OCI-LY3 (cell line): Measurements from ENCODE around the gene EIPR1.

ENCODE experiments used
- H2AFZ ChIP-seq: fragments of 200-600, 300-600 bp; shearing (Covaris generic); 2 replicates; pipeline ENCODE4 v1.6.0; 2014; ENCODE audit warnings: antibody characterized with exemption, low read depth, low read length
- H3K27ac ChIP-seq: fragments of 200-600, 300-600 bp; sonication (generic); 2 replicates; pipeline ENCODE4 v1.5.1; 2014; ENCODE audit warnings: mild to moderate bottlenecking, low read length, moderate library complexity, mixed read lengths
- H3K27me3 ChIP-seq: fragments of 200-600, 300-600 bp; sonication (generic); 2 replicates; pipeline ENCODE4 v1.6.1; 2014; ENCODE audit warnings: low read depth, low read length, mixed read lengths
- H3K36me3 ChIP-seq: fragments of 200-600, 300-600 bp; sonication (generic); replicated peaks from 2 replicates; pipeline ENCODE3; 2014; ENCODE audit warnings: low read depth, low read length, mixed read lengths
- H3K4me1 ChIP-seq: fragments of 300-600, 200-600 bp; sonication (generic); 2 replicates; pipeline ENCODE4 v1.6.1; 2014; ENCODE audit warnings: low read length, mixed read lengths
- H3K4me2 ChIP-seq: fragments of 200-600, 300-600 bp; sonication (generic); 2 replicates; pipeline ENCODE4 v1.6.1; 2014; ENCODE audit warnings: low read length, mixed read lengths
- H3K4me3 ChIP-seq: fragments of 300-600, 200-600 bp; sonication (generic); 2 replicates; pipeline ENCODE4 v1.5.1; 2014; ENCODE audit warnings: antibody characterized with exemption, mild to moderate bottlenecking, low read length, moderate library complexity
- H3K79me2 ChIP-seq: fragments of 300-600, 200-600 bp; shearing (Covaris generic); 2 replicates; pipeline ENCODE4 v1.6.1; 2014; ENCODE audit warnings: mild to moderate bottlenecking, low read length, mixed read lengths
- H3K9ac ChIP-seq: fragments of 300-600, 200-600 bp; shearing (Covaris generic); 2 replicates; pipeline ENCODE4 v1.6.0; 2014; ENCODE audit warnings: mild to moderate bottlenecking, low read length, moderate library complexity
- H3K9me3 ChIP-seq: fragments of 200-600, 300-600 bp; shearing (Covaris generic); 2 replicates; pipeline ENCODE4 v1.6.1; 2014; ENCODE audit warnings: low read length, mixed read lengths; ENCODE audit not compliant: insufficient read depth
- H4K20me1 ChIP-seq: fragments of 200-600, 300-600 bp; sonication (generic); 2 replicates; pipeline ENCODE4 v1.6.1; 2016; ENCODE audit warnings: low read length, mixed read lengths; ENCODE audit not compliant: insufficient read depth
- CTCF ChIP-seq: fragments of 200-600, 300-600 bp; sonication (generic); IDR thresholded peaks from 2 replicates; pipeline ENCODE4 v1.5.1; 2014; ENCODE audit warnings: antibody characterized with exemption, low read length, low read depth
- EZH2phosphoT487 ChIP-seq: fragments of 200-600 bp; shearing (Covaris generic); IDR thresholded peaks from 2 replicates; pipeline ENCODE4 v1.6.1; 2018; ENCODE audit warnings: antibody characterized with exemption, mixed run types, low read depth

Gene EIPR1

DNA sequence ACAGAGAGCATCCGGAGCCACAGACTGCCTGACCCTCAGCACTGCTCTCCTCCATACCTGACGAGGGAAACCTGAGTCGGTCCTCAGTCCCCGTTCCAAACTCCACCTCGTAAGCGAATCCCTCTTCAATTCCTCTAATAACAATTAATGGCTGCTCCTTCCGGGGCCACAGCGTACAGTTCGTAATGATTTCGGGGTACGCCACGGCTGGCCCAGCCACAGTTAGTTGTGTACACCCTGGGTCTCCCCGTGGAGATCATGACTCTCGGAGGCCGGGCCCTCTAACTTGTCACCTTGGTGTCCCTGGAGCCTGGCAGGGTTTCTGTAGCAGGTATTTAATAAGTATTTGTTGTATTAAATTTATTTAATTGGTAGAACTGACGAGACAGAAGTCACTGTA, 121.5 kb downstream of the EIPR1 start:
- no peak overlapping the region for H3K4me2 ChIP-seq
- no peaks in the 10 kb centered on the region for H3K79me2 ChIP-seq
- H2AFZ ChIP-seq = no peak overlapping the region
- no peaks in the 10 kb centered on the region for H3K36me3 ChIP-seq
- no peak for TF ChIP-seq CTCF
- TF ChIP-seq EZH2phosphoT487 = no peak
- no peak overlapping the region for H3K27ac ChIP-seq
- H3K27me3 ChIP-seq = no peaks in the 10 kb centered on the region
- H3K4me3 ChIP-seq = no peak overlapping the region
- H4K20me1 ChIP-seq = no peaks in the 10 kb centered on the region
- H3K9me3 ChIP-seq = no peaks in the 10 kb centered on the region
- H3K4me1 ChIP-seq = no peaks in the 10 kb centered on the region
- H3K9ac ChIP-seq = no peak overlapping the region

- no peaks in the 10 kb centered on the region for H4K20me1 ChIP-seq
- no peaks in the 10 kb centered on the region for H3K27me3 ChIP-seq
- H3K36me3 ChIP-seq = peaks cover 5% of the 10 kb centered on the region
- no peak overlapping the region for H3K27ac ChIP-seq
- no peak overlapping the region for H3K4me3 ChIP-seq
- no peaks in the 10 kb centered on the region for H3K4me1 ChIP-seq
- H3K9ac ChIP-seq = no peak overlapping the region
- H3K9me3 ChIP-seq = no peaks in the 10 kb centered on the region
- no peak overlapping the region for H3K4me2 ChIP-seq
- TF ChIP-seq EZH2phosphoT487 = no peak
- TF ChIP-seq CTCF = no peak
- no peak overlapping the region for H2AFZ ChIP-seq
- H3K79me2 ChIP-seq = no peaks in the 10 kb centered on the region
Observed at GRCh38 chr2:3254442-3254941, 123.1 kb downstream of the EIPR1 start.

DNA sequence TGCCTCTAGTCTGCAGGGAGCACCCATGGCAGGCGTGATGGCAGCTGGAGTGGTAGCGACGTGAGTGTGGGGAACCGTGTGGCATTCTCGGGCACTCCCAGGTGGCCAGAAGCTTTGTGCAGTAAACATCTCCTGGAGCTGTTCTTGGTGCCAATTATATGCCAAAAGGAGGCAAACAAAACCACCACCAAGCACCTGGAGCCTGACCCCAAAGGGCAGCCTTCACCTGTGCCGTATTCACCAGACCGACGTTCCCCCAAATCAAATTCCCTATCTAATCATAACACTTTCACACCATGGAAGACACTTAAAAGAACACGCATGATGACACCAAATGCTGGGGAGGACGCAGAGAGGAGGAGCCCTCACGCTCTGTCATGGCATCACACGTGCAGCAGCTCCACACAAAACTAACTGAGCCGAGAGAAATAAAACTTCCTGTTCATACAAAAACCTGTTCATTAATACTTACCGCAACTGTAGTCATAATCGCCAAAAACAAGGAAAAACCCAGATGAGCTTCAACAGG, 123.6 kb downstream of the EIPR1 start:
- no peaks in the 10 kb centered on the region for H3K9me3 ChIP-seq
- H3K4me2 ChIP-seq = no peak overlapping the region
- H3K27me3 ChIP-seq = no peaks in the 10 kb centered on the region
- no peak overlapping the region for H3K27ac ChIP-seq
- H3K4me1 ChIP-seq = no peaks in the 10 kb centered on the region
- no peak overlapping the region for H3K9ac ChIP-seq
- H3K36me3 ChIP-seq = peaks cover 9% of the 10 kb centered on the region
- no peak overlapping the region for H3K4me3 ChIP-seq
- no peaks in the 10 kb centered on the region for H3K79me2 ChIP-seq
- H4K20me1 ChIP-seq = no peaks in the 10 kb centered on the region
- no peak overlapping the region for H2AFZ ChIP-seq
- TF ChIP-seq EZH2phosphoT487 (no peak), CTCF (no peak)

DNA sequence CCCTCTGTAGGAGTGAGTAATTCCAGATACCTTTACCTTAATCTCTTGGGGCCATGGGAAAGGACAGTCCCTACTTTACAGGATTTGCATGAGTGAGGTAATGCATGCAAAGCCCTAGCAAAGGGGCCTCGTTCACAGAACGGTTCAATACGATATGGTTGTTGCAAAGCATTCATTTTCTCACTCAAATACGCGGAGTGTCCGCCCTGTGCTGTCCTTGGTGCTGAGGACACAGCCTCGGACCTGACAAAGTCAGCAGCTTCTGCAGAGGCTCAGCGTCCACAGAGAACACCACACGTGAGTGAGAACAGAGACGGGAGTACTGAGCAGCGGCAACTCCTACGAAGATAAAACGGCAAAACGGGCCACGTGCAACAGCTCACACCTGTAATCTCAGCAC, 125.7 kb downstream of the EIPR1 start:
- no peaks in the 10 kb centered on the region for H4K20me1 ChIP-seq
- H3K9me3 ChIP-seq = no peaks in the 10 kb centered on the region
- H3K36me3 ChIP-seq = peaks cover 11% of the 10 kb centered on the region
- H3K4me3 ChIP-seq = no peak overlapping the region
- H3K27ac ChIP-seq = no peak overlapping the region
- no peak overlapping the region for H2AFZ ChIP-seq
- H3K9ac ChIP-seq = no peak overlapping the region
- no peak overlapping the region for H3K4me2 ChIP-seq
- H3K27me3 ChIP-seq = no peaks in the 10 kb centered on the region
- no peaks in the 10 kb centered on the region for H3K4me1 ChIP-seq
- no peaks in the 10 kb centered on the region for H3K79me2 ChIP-seq
- TF ChIP-seq EZH2phosphoT487 = no peak
- TF ChIP-seq CTCF = no peak
